ENCODE results near the gene SON. TPM values are rescaled to one million over a fixed set of nuclear protein-coding genes. Genes with fewer than 3 reads are reported as not detected.
"Not testable (repeated sequence)": the region's sequence is repeated elsewhere in the genome, so short reads cannot be mapped to it uniquely, and the experiment has no call there.

The SON gene
- total RNA-seq, 1 donor from 2014 or later = 179 TPM

GRCh38 chr21:33568448-33568847 is 25.6 kb downstream of the SON start:
- Histone ChIP-seq H3K9me3 (no peaks in the 10 kb centered on the region), H3K36me3 (peaks cover 34 to 65% of the 10 kb centered on the region in 2 donors), H3K4me1 (no peaks in the 10 kb centered on the region), H3K27ac (no peak overlapping the region), H3K4me3 (no peak overlapping the region), H3K27me3 (no peaks in the 10 kb centered on the region)
- DNase-seq (ENCODE audit: low spot score in 2 of 2) = no peak
- no peak for TF ChIP-seq CTCF (IDR thresholded peaks at IDR 0.05)
- intact Hi-C loops (cut with DNase I) = no loop called here

- intact Hi-C loops (cut with DNase I) = no loop called here
- H3K27me3 ChIP-seq = no peaks in the 10 kb centered on the region
- peaks cover 44 to 72% of the 10 kb centered on the region in 2 donors for H3K36me3 ChIP-seq
- H3K4me3 ChIP-seq = no peak overlapping the region
- no peaks in the 10 kb centered on the region for H3K9me3 ChIP-seq
- H3K27ac ChIP-seq = no peak overlapping the region
- TF ChIP-seq CTCF (IDR thresholded peaks at IDR 0.05) = no peak
- H3K4me1 ChIP-seq = no peaks in the 10 kb centered on the region
- DNase-seq (ENCODE audit: low spot score in 2 of 2) = no peak
Measured at GRCh38 chr21:33569991-33570390, 27.2 kb downstream of the SON start.

- Histone ChIP-seq H3K4me3 (no peak overlapping the region), H3K27me3 (no peaks in the 10 kb centered on the region), H3K36me3 (peaks cover 60 to 88% of the 10 kb centered on the region in 2 donors), H3K4me1 (no peaks in the 10 kb centered on the region), H3K27ac (no peak overlapping the region), H3K9me3 (no peaks in the 10 kb centered on the region)
- TF ChIP-seq CTCF (IDR thresholded peaks at IDR 0.05) = no peak
- DNase-seq (ENCODE audit: low spot score in 2 of 2) = no peak
- intact Hi-C loops (cut with DNase I) = no loop called here
Measured at GRCh38 chr21:33572350-33572749, 29.5 kb downstream of the SON start.

- H3K4me1 ChIP-seq; H3K4me3 ChIP-seq; H3K27ac ChIP-seq; H3K9me3 ChIP-seq; H3K27me3 ChIP-seq; DNase-seq (ENCODE audit: low spot score in 2 of 2); intact Hi-C loops (cut with DNase I): not testable (repeated sequence)
- peaks cover 30 to 54% of the 10 kb centered on the region in 2 donors for H3K36me3 ChIP-seq
Measured at GRCh38 chr21:33576741-33577141, 33.9 kb downstream of the SON start.

- H3K27me3 ChIP-seq = no peaks in the 10 kb centered on the region
- no peaks in the 10 kb centered on the region for H3K9me3 ChIP-seq
- intact Hi-C loops (cut with DNase I) = no loop called here
- DNase-seq (ENCODE audit: low spot score in 2 of 2) = no peak
- H3K36me3 ChIP-seq = peaks cover 28 to 43% of the 10 kb centered on the region in 2 donors
- no peak overlapping the region for H3K27ac ChIP-seq
- H3K4me1 ChIP-seq = no peaks in the 10 kb centered on the region
- TF ChIP-seq CTCF (IDR thresholded peaks at IDR 0.05) = no peak
- no peak overlapping the region for H3K4me3 ChIP-seq
Measured at GRCh38 chr21:33578214-33578613, 35.4 kb downstream of the SON start.

- Histone ChIP-seq H3K27me3 (no peaks in the 10 kb centered on the region), H3K4me1 (no peaks in the 10 kb centered on the region), H3K36me3 (peaks cover 22 to 37% of the 10 kb centered on the region in 2 donors), H3K4me3 (no peak overlapping the region), H3K9me3 (no peaks in the 10 kb centered on the region), H3K27ac (peak overlapping the region; percentile 23 to 44)
- intact Hi-C loops (cut with DNase I) = no loop called here
- no peak for TF ChIP-seq CTCF (IDR thresholded peaks at IDR 0.05)
- no peak for DNase-seq (ENCODE audit: low spot score in 2 of 2)
Measured at GRCh38 chr21:33578959-33579542, 36.2 kb downstream of the SON start.
